Head of caudate nucleus (tissue), 42 donors: Measurements from ENCODE around the gene RPRD1A.

Experiments
- DNase-seq, 42 donors: peaks; one replicate each; pipeline versions ENCODE4 v3.0.0 to v3.0.0-alpha.2; 2020 to 2021; ENCODE audit warnings: mixed read lengths in 7 of 42
- intact Hi-C: fragments of 100-400 bp; cut with DNase I; formaldehyde crosslinking; loops from one replicate; pipeline ENCODE4 v1.15.0; 2022

Gene RPRD1A

GRCh38 chr18:35942661-35943060 is 124.7 kb downstream of the RPRD1A start:
- no peak for DNase-seq
- intact Hi-C loops = no loop called here

DNA sequence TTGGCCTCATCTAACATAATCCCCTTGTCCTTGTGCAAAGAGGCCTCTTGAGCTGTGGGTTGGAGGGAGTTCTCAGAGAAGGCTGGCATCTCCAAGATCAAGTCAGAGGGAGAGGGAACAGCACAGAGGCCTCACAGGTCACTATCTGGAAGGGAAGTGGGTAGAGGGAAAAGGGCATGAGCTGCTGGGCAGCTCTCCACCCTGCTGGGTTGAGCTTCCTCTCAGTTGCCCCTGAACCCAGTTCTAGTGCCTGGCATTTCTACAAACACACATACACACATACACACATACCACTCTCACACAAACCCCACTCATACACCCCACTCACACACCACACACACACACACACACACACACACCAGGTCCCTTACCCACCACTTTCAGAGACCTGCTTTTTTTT is 125.2 kb downstream of the RPRD1A start:
- intact Hi-C loops = no loop called here
- no peak for DNase-seq

- no peak for DNase-seq
- intact Hi-C loops = no loop called here
Observed at GRCh38 chr18:35941299-35941698, 126.1 kb downstream of the RPRD1A start.
